Measurements from ENCODE around the gene LUC7L.
"Not testable (repeated sequence)": the region's sequence is repeated elsewhere in the genome, so short reads cannot be mapped to it uniquely, and the experiment has no call there.

The LUC7L gene

DNA sequence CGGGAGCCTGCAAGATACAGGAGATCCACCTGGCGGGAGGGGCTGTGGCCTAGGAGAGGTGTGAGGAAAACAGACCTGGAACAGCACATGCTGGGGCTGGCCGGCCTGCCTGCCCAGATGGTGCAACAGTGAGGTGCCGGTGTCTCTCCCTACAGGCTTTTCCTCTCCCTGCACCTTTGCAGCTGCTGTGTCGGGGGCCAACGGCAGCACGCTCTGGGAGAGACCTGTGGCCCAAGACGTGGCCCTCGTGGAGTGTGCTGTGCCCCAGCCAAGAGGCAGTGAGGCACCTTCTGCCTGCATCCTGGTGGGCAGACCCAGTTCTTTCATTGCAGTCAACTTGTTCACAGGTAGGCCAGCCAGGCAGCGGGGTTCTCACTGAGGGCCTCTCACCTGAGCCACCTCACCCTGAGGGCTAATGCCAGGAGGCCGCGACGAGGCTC is 30.6 kb upstream of the LUC7L start:
- DNase-seq (ENCODE audit: low read depth): no peak
- TF ChIP-seq MYC (IDR thresholded peaks at IDR 0.05; ENCODE audit: low read depth, low read length) (no peak), POLR2A (IDR thresholded peaks at IDR 0.05; ENCODE audit: extremely low read depth, insufficient read length) (no peak), CTCF (IDR thresholded peaks at IDR 0.05; ENCODE audit: low read depth, low read length) (no peak), MAX (IDR thresholded peaks at IDR 0.05; ENCODE audit: low read depth, low read length) (no peak)

GRCh38 chr16:259226-259625 is 30.0 kb upstream of the LUC7L start:
- TF ChIP-seq POLR2A (IDR thresholded peaks at IDR 0.05; ENCODE audit: extremely low read depth, insufficient read length) (no peak), MYC (IDR thresholded peaks at IDR 0.05; ENCODE audit: low read depth, low read length) (no peak), CTCF (IDR thresholded peaks at IDR 0.05; ENCODE audit: low read depth, low read length) (no peak), MAX (IDR thresholded peaks at IDR 0.05; ENCODE audit: low read depth, low read length) (no peak)
- H3K4me3 ChIP-seq (ENCODE audit: low read depth, low read length): no peak overlapping the region
- DNase-seq (ENCODE audit: low read depth): no peak

More for the DNA sequence above, 30.6 kb upstream of the LUC7L start:
- H3K4me3 ChIP-seq (ENCODE audit: low read depth, low read length): no peak overlapping the region

DNA sequence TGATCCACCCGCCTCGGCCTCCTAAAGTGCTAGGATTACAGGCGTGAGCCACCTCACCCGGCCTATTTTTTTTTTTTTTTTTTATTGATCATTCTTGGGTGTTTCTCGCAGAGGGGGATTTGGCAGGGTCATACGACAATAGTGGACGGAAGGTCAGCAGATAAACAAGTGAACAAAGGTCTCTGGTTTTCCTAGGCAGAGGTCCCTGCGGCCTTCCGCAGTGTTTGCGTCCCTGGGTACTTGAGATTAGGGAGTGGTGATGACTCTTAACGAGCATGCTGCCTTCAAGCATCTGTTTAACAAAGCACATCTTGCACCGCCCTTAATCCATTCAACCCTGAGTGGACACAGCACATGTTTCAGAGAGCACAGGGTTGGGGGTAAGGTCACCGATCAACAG is 28.8 kb upstream of the LUC7L start:
- H3K4me3 ChIP-seq (ENCODE audit: low read depth, low read length); DNase-seq (ENCODE audit: low read depth): not testable (repeated sequence)

- no peak for TF ChIP-seq CTCF (IDR thresholded peaks at IDR 0.05; ENCODE audit: low read depth, low read length)
- TF ChIP-seq MYC (IDR thresholded peaks at IDR 0.05; ENCODE audit: low read depth, low read length): no peak
- no peak for TF ChIP-seq POLR2A (IDR thresholded peaks at IDR 0.05; ENCODE audit: extremely low read depth, insufficient read length)
- no peak for TF ChIP-seq MAX (IDR thresholded peaks at IDR 0.05; ENCODE audit: low read depth, low read length)
These were observed 25.9 kb upstream of the LUC7L start for GRCh38 chr16:255183-255582.

GRCh38 chr16:254461-254860 is 25.2 kb upstream of the LUC7L start:
- DNase-seq (ENCODE audit: low read depth): no peak
- TF ChIP-seq MYC (IDR thresholded peaks at IDR 0.05; ENCODE audit: low read depth, low read length) (no peak), POLR2A (IDR thresholded peaks at IDR 0.05; ENCODE audit: extremely low read depth, insufficient read length) (no peak), MAX (IDR thresholded peaks at IDR 0.05; ENCODE audit: low read depth, low read length) (no peak), CTCF (IDR thresholded peaks at IDR 0.05; ENCODE audit: low read depth, low read length) (no peak)
- H3K4me3 ChIP-seq (ENCODE audit: low read depth, low read length): no peak overlapping the region

More at GRCh38 chr16:255183-255582, 25.9 kb upstream of the LUC7L start:
- no peak for DNase-seq (ENCODE audit: low read depth)
- no peak overlapping the region for H3K4me3 ChIP-seq (ENCODE audit: low read depth, low read length)

- no peak overlapping the region for H3K4me3 ChIP-seq (ENCODE audit: low read depth, low read length)
- no peak for DNase-seq (ENCODE audit: low read depth)
- TF ChIP-seq MYC (IDR thresholded peaks at IDR 0.05; ENCODE audit: low read depth, low read length): no peak
- no peak for TF ChIP-seq POLR2A (IDR thresholded peaks at IDR 0.05; ENCODE audit: extremely low read depth, insufficient read length)
- no peak for TF ChIP-seq CTCF (IDR thresholded peaks at IDR 0.05; ENCODE audit: low read depth, low read length)
- no peak for TF ChIP-seq MAX (IDR thresholded peaks at IDR 0.05; ENCODE audit: low read depth, low read length)
These were observed 24.6 kb upstream of the LUC7L start for GRCh38 chr16:253833-254232.
